ENCODE data around the gene POU3F1.

POU3F1 gene

GRCh38 chr1:38076455-38076854 lies 29.9 kb upstream of the POU3F1 start:
- no peaks in the 10 kb centered on the region for H3K4me1 ChIP-seq (ENCODE audit: control insufficient read depth, insufficient read depth, low read length)
- ChIA-PET POLR2A (no interaction called here), CTCF (interaction anchor here (0.6 kb wide), 1 partner anchor 12 kb away, joined by 3 read pairs; no protein-coding TSS in a partner anchor)
- H3K27ac ChIP-seq (ENCODE audit: extremely low read depth, low read depth, low read length) = no peak overlapping the region
- TF ChIP-seq GLIS1 (tag by site-specific recombination; IDR thresholded peaks at IDR 0.05) (0 out of 2 replicates have a peak, but pooled peaks have one; percentile 22), ZNF394 (tag by site-specific recombination; IDR thresholded peaks at IDR 0.05; ENCODE audit: borderline replicate concordance) (no peak)
- H3K4me3 ChIP-seq (ENCODE audit: low read depth, low read length) = no peak overlapping the region
- no peaks in the 10 kb centered on the region for H3K36me3 ChIP-seq (ENCODE audit: control insufficient read depth in 2 of 2, insufficient read depth in 1 of 2, low read length in 2 of 2)
- no peaks in the 10 kb centered on the region for H3K9me3 ChIP-seq (ENCODE audit: control insufficient read depth, insufficient read depth, low read depth, low read length)

- Histone ChIP-seq H3K9me3 (ENCODE audit: control insufficient read depth, insufficient read depth, low read depth, low read length) (no peaks in the 10 kb centered on the region), H3K36me3 (ENCODE audit: control insufficient read depth in 2 of 2, insufficient read depth in 1 of 2, low read length in 2 of 2) (no peaks in the 10 kb centered on the region), H3K4me1 (ENCODE audit: control insufficient read depth, insufficient read depth, low read length) (no peaks in the 10 kb centered on the region), H3K4me3 (ENCODE audit: low read depth, low read length) (no peak overlapping the region), H3K27ac (ENCODE audit: extremely low read depth, low read depth, low read length) (no peak overlapping the region)
- ChIA-PET CTCF (interaction anchor here (0.7 kb wide), 1 partner anchor 25 kb away, joined by 3 read pairs; no protein-coding TSS in a partner anchor), POLR2A (no interaction called here)
- TF ChIP-seq ZNF211 (tag by site-specific recombination; IDR thresholded peaks at IDR 0.05; ENCODE audit: low read depth) (no peak), ZSCAN30 (tag by site-specific recombination; IDR thresholded peaks at IDR 0.05) (no peak), ZBTB17 (tag by site-specific recombination; IDR thresholded peaks at IDR 0.05) (peak; percentile 30; the same call in 1 of the 2 replicates), REST (tag by site-specific recombination; IDR thresholded peaks at IDR 0.05) (peak; percentile 97), ZNF214 (tag by site-specific recombination; IDR thresholded peaks at IDR 0.05; ENCODE audit: borderline replicate concordance) (no peak)
Measured at GRCh38 chr1:38076038-38076437, 29.4 kb upstream of the POU3F1 start.

- no peak overlapping the region for H3K4me3 ChIP-seq (ENCODE audit: low read depth, low read length)
- H3K9me3 ChIP-seq (ENCODE audit: control insufficient read depth, insufficient read depth, low read depth, low read length) = no peaks in the 10 kb centered on the region
- no peaks in the 10 kb centered on the region for H3K4me1 ChIP-seq (ENCODE audit: control insufficient read depth, insufficient read depth, low read length)
- no peak overlapping the region for H3K27ac ChIP-seq (ENCODE audit: extremely low read depth, low read depth, low read length)
- ChIA-PET POLR2A (no interaction called here), CTCF (interaction anchor here (0.6 to 0.7 kb wide), 2 partner anchors 24 to 34 kb away, joined by 3 read pairs; no protein-coding TSS in a partner anchor)
- no peaks in the 10 kb centered on the region for H3K36me3 ChIP-seq (ENCODE audit: control insufficient read depth in 2 of 2, insufficient read depth in 1 of 2, low read length in 2 of 2)
- TF ChIP-seq ZNF707 (tag by site-specific recombination; IDR thresholded peaks at IDR 0.05) (no peak), ZNF629 (tag by site-specific recombination; IDR thresholded peaks at IDR 0.05) (no peak), ZNF24 (tag by site-specific recombination; IDR thresholded peaks at IDR 0.05) (no peak), SCRT1 (tag by site-specific recombination; IDR thresholded peaks at IDR 0.05; ENCODE audit: borderline replicate concordance) (peak; percentile 72), ZFHX2 (tag by site-specific recombination; conservative IDR thresholded peaks at IDR 0.05) (no peak), SCRT2 (tag by site-specific recombination; IDR thresholded peaks at IDR 0.05) (peak; percentile 70)
Measured at GRCh38 chr1:38075191-38075590, 28.6 kb upstream of the POU3F1 start.

- H3K36me3 ChIP-seq (ENCODE audit: control insufficient read depth in 2 of 2, insufficient read depth in 1 of 2, low read length in 2 of 2) = no peaks in the 10 kb centered on the region
- ChIA-PET POLR2A (no interaction called here), CTCF (no interaction called here)
- H3K4me1 ChIP-seq (ENCODE audit: control insufficient read depth, insufficient read depth, low read length) = no peaks in the 10 kb centered on the region
- no peak overlapping the region for H3K4me3 ChIP-seq (ENCODE audit: low read depth, low read length)
- H3K9me3 ChIP-seq (ENCODE audit: control insufficient read depth, insufficient read depth, low read depth, low read length) = no peaks in the 10 kb centered on the region
- H3K27ac ChIP-seq (ENCODE audit: extremely low read depth, low read depth, low read length) = no peak overlapping the region
- TF ChIP-seq ZNF362 (tag by site-specific recombination; IDR thresholded peaks at IDR 0.05) (no peak), ZNF394 (tag by site-specific recombination; IDR thresholded peaks at IDR 0.05; ENCODE audit: borderline replicate concordance) (no peak), ZNF146 (tag by site-specific recombination; IDR thresholded peaks at IDR 0.05) (no peak)
Measured at GRCh38 chr1:38074302-38074677, 27.7 kb upstream of the POU3F1 start.
